ENCODE data around the gene RELN.

Gene RELN

GRCh38 chr7:103532955-103533354, 456.5 kb downstream of the RELN start:
- H3K9ac ChIP-seq (ENCODE audit: low read length): no peak overlapping the region
- no peak overlapping the region for H3K18ac ChIP-seq (ENCODE audit: low read length)
- H3K79me1 ChIP-seq (ENCODE audit: low read length): no peaks in the 10 kb centered on the region
- H3K27me3 ChIP-seq (ENCODE audit: insufficient read depth, low read length, poor library complexity): no peaks in the 10 kb centered on the region
- H3K56ac ChIP-seq (ENCODE audit: low read length): no peak overlapping the region
- no peak overlapping the region for H3K4ac ChIP-seq (ENCODE audit: low read depth, low read length)
- H3K27ac ChIP-seq (ENCODE audit: low read depth, low read length): no peak overlapping the region
- no peak overlapping the region for H2BK15ac ChIP-seq (replicated peaks; ENCODE audit: low read depth)
- no peak overlapping the region for H2BK120ac ChIP-seq (ENCODE audit: low read depth, low read length)
- no peak overlapping the region for H3K4me3 ChIP-seq (ENCODE audit: low read length)
- WGBS (ENCODE audit: extremely low coverage, insufficient coverage, low lambda C conversion rate): no CpG with 5 or more reads among the region's 5 CpGs
- no peak overlapping the region for H2AK5ac ChIP-seq (ENCODE audit: low read length)
- no peak overlapping the region for H3K4me2 ChIP-seq (ENCODE audit: low read length)
- H3K36me3 ChIP-seq (ENCODE audit: control insufficient read depth, insufficient read depth, low read length): no peaks in the 10 kb centered on the region
- H3K79me2 ChIP-seq (ENCODE audit: control insufficient read depth, insufficient read depth, low read length): no peaks in the 10 kb centered on the region
- no peak overlapping the region for H3K23ac ChIP-seq (ENCODE audit: low read length)
- no peaks in the 10 kb centered on the region for H3K4me1 ChIP-seq (ENCODE audit: control insufficient read depth, low read depth, low read length)
- DNase-seq: no peak
- no peak overlapping the region for H2BK5ac ChIP-seq (ENCODE audit: low read length)
- no peak overlapping the region for H4K8ac ChIP-seq (ENCODE audit: low read depth, low read length)
- no peak overlapping the region for H4K5ac ChIP-seq (ENCODE audit: low read length)

DNA sequence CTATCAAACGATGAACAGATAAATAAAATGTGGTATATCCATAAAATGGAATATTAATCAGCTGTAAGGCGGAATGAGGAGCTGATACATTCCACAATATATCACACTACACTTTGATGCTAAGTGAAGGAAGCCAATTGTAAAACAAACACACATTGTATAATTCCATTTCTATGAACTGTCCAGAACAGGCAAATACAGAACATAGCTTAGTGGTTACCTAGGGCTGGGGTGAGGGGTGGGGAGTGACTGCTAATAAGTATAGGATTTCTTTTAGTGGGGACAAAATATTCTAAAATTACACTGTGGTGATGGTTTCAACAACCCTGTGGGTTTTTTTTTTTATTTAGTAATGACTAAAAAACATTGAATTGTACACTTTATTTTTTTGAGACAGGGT, 461.3 kb downstream of the RELN start:
- H3K4me1 ChIP-seq (ENCODE audit: control insufficient read depth, low read depth, low read length): no peaks in the 10 kb centered on the region
- no peak overlapping the region for H2AK5ac ChIP-seq (ENCODE audit: low read length)
- H3K56ac ChIP-seq (ENCODE audit: low read length): no peak overlapping the region
- H2BK120ac ChIP-seq (ENCODE audit: low read depth, low read length): no peak overlapping the region
- H3K4ac ChIP-seq (ENCODE audit: low read depth, low read length): no peak overlapping the region
- DNase-seq: no peak
- no peaks in the 10 kb centered on the region for H3K79me1 ChIP-seq (ENCODE audit: low read length)
- H2BK15ac ChIP-seq (replicated peaks; ENCODE audit: low read depth): no peak overlapping the region
- no peak overlapping the region for H3K27ac ChIP-seq (ENCODE audit: low read depth, low read length)
- H4K5ac ChIP-seq (ENCODE audit: low read length): no peak overlapping the region
- no peak overlapping the region for H2BK5ac ChIP-seq (ENCODE audit: low read length)
- no peak overlapping the region for H3K9ac ChIP-seq (ENCODE audit: low read length)
- H3K79me2 ChIP-seq (ENCODE audit: control insufficient read depth, insufficient read depth, low read length): no peaks in the 10 kb centered on the region
- no CpG with 5 or more reads among the region's 2 CpGs for WGBS (ENCODE audit: extremely low coverage, insufficient coverage, low lambda C conversion rate)
- H4K8ac ChIP-seq (ENCODE audit: low read depth, low read length): no peak overlapping the region
- H3K36me3 ChIP-seq (ENCODE audit: control insufficient read depth, insufficient read depth, low read length): no peaks in the 10 kb centered on the region
- H3K4me2 ChIP-seq (ENCODE audit: low read length): no peak overlapping the region
- no peaks in the 10 kb centered on the region for H3K27me3 ChIP-seq (ENCODE audit: insufficient read depth, low read length, poor library complexity)
- H3K18ac ChIP-seq (ENCODE audit: low read length): no peak overlapping the region
- H3K4me3 ChIP-seq (ENCODE audit: low read length): no peak overlapping the region
- H3K23ac ChIP-seq (ENCODE audit: low read length): no peak overlapping the region

DNA sequence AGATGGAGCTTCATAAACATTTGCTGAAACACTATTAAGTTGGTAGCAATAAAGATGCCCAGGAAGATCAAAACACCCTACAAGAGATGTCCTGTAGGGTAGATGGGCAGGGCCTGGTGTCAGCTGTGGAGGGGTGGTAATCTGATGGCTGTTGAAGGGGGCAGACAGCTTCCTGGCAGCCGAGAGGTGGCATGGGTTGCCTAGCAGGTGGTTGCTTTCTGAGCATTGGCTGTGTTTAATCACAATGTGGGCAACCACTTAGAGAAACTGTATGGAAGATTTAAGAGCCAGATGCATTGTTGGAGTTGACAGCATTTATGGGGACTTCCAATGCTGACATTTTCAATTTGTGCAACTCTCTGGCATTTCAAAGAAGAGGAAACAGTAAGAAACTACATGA, 463.5 kb downstream of the RELN start:
- no peak overlapping the region for H2BK120ac ChIP-seq (ENCODE audit: low read depth, low read length)
- no peak overlapping the region for H3K4ac ChIP-seq (ENCODE audit: low read depth, low read length)
- H3K27me3 ChIP-seq (ENCODE audit: insufficient read depth, low read length, poor library complexity): no peaks in the 10 kb centered on the region
- H3K56ac ChIP-seq (ENCODE audit: low read length): no peak overlapping the region
- no peak overlapping the region for H3K23ac ChIP-seq (ENCODE audit: low read length)
- H4K5ac ChIP-seq (ENCODE audit: low read length): no peak overlapping the region
- no peak overlapping the region for H3K18ac ChIP-seq (ENCODE audit: low read length)
- H3K4me1 ChIP-seq (ENCODE audit: control insufficient read depth, low read depth, low read length): no peaks in the 10 kb centered on the region
- no peak overlapping the region for H4K8ac ChIP-seq (ENCODE audit: low read depth, low read length)
- WGBS (ENCODE audit: extremely low coverage, insufficient coverage, low lambda C conversion rate): no CpG with 5 or more reads among the region's 1 CpG
- H2BK5ac ChIP-seq (ENCODE audit: low read length): no peak overlapping the region
- H2BK15ac ChIP-seq (replicated peaks; ENCODE audit: low read depth): no peak overlapping the region
- no peak for DNase-seq
- H3K4me3 ChIP-seq (ENCODE audit: low read length): no peak overlapping the region
- no peaks in the 10 kb centered on the region for H3K79me1 ChIP-seq (ENCODE audit: low read length)
- H3K4me2 ChIP-seq (ENCODE audit: low read length): no peak overlapping the region
- H3K79me2 ChIP-seq (ENCODE audit: control insufficient read depth, insufficient read depth, low read length): no peaks in the 10 kb centered on the region
- H2AK5ac ChIP-seq (ENCODE audit: low read length): no peak overlapping the region
- no peak overlapping the region for H3K27ac ChIP-seq (ENCODE audit: low read depth, low read length)
- H3K9ac ChIP-seq (ENCODE audit: low read length): no peak overlapping the region
- no peaks in the 10 kb centered on the region for H3K36me3 ChIP-seq (ENCODE audit: control insufficient read depth, insufficient read depth, low read length)

DNA sequence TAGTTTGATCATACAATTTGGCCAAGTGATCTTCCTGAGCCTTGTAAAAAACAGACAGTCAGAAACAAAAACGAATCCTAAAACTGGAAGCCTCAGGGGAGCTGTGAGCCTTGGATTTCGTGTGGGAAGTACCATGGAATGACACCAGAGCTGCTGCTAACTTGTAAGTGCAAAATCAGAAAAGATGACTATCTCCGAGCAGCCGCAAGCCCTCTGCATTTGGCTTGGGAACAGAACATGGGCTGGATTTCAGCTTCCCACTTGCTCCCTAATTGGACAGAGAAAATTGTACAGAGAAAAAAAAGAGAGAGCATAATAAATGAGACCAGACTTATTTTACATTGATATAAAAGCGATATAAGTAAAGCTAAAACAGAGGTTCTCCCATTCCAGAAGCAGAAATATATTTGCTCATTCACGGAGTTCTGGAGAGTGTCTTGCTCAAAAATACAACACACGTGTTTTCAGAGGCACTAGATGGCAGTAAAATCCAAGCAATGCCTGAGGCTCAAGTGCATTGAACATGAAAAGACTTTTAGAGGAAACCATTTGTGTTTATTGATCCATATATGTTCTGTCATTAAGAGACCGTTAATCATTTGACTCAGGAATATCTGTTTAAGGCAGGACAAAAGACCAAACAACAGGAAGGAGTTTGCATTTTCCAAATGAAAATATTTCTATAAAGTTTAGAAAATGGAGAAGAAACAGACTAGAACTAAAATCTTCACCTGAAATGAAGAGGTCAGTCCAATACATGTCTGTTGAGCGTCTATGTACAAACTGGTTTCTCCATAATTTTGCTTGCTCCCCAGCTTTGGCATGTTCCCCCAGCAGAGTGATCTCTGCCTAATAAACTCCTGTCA, 465.2 kb downstream of the RELN start:
- DNase-seq: peak; percentile 51

GRCh38 chr7:103521937-103522336, 467.5 kb downstream of the RELN start:
- H3K27me3 ChIP-seq (ENCODE audit: insufficient read depth, low read length, poor library complexity): no peaks in the 10 kb centered on the region
- H3K79me1 ChIP-seq (ENCODE audit: low read length): no peaks in the 10 kb centered on the region
- H3K56ac ChIP-seq (ENCODE audit: low read length): no peak overlapping the region
- H2BK5ac ChIP-seq (ENCODE audit: low read length): no peak overlapping the region
- H4K5ac ChIP-seq (ENCODE audit: low read length): no peak overlapping the region
- H3K36me3 ChIP-seq (ENCODE audit: control insufficient read depth, insufficient read depth, low read length): no peaks in the 10 kb centered on the region
- no peak overlapping the region for H3K4me2 ChIP-seq (ENCODE audit: low read length)
- no peak for DNase-seq
- no peaks in the 10 kb centered on the region for H3K79me2 ChIP-seq (ENCODE audit: control insufficient read depth, insufficient read depth, low read length)
- no peak overlapping the region for H4K8ac ChIP-seq (ENCODE audit: low read depth, low read length)
- H3K4ac ChIP-seq (ENCODE audit: low read depth, low read length): no peak overlapping the region
- H3K18ac ChIP-seq (ENCODE audit: low read length): no peak overlapping the region
- no peak overlapping the region for H2BK15ac ChIP-seq (replicated peaks; ENCODE audit: low read depth)
- no peak overlapping the region for H2BK120ac ChIP-seq (ENCODE audit: low read depth, low read length)
- no peaks in the 10 kb centered on the region for H3K4me1 ChIP-seq (ENCODE audit: control insufficient read depth, low read depth, low read length)
- no peak overlapping the region for H3K9ac ChIP-seq (ENCODE audit: low read length)
- H3K23ac ChIP-seq (ENCODE audit: low read length): no peak overlapping the region
- H3K27ac ChIP-seq (ENCODE audit: low read depth, low read length): no peak overlapping the region
- H3K4me3 ChIP-seq (ENCODE audit: low read length): no peak overlapping the region
- H2AK5ac ChIP-seq (ENCODE audit: low read length): no peak overlapping the region
- no CpG with 5 or more reads among the region's 6 CpGs for WGBS (ENCODE audit: extremely low coverage, insufficient coverage, low lambda C conversion rate)

More for the DNA sequence above, 465.2 kb downstream of the RELN start:
- no peak overlapping the region for H3K23ac ChIP-seq (ENCODE audit: low read length)
- no peak overlapping the region for H2AK5ac ChIP-seq (ENCODE audit: low read length)
- H3K79me1 ChIP-seq (ENCODE audit: low read length): no peaks in the 10 kb centered on the region
- no peak overlapping the region for H3K18ac ChIP-seq (ENCODE audit: low read length)
- H3K4me3 ChIP-seq (ENCODE audit: low read length): no peak overlapping the region
- H3K79me2 ChIP-seq (ENCODE audit: control insufficient read depth, insufficient read depth, low read length): no peaks in the 10 kb centered on the region
- no CpG with 5 or more reads among the region's 9 CpGs for WGBS (ENCODE audit: extremely low coverage, insufficient coverage, low lambda C conversion rate)
- no peak overlapping the region for H3K4me2 ChIP-seq (ENCODE audit: low read length)
- H4K5ac ChIP-seq (ENCODE audit: low read length): no peak overlapping the region
- H3K36me3 ChIP-seq (ENCODE audit: control insufficient read depth, insufficient read depth, low read length): no peaks in the 10 kb centered on the region
- no peak overlapping the region for H3K9ac ChIP-seq (ENCODE audit: low read length)
- no peak overlapping the region for H3K27ac ChIP-seq (ENCODE audit: low read depth, low read length)
- H3K4ac ChIP-seq (ENCODE audit: low read depth, low read length): no peak overlapping the region
- H2BK15ac ChIP-seq (replicated peaks; ENCODE audit: low read depth): no peak overlapping the region
- H2BK5ac ChIP-seq (ENCODE audit: low read length): no peak overlapping the region
- no peak overlapping the region for H4K8ac ChIP-seq (ENCODE audit: low read depth, low read length)
- no peak overlapping the region for H3K56ac ChIP-seq (ENCODE audit: low read length)
- no peaks in the 10 kb centered on the region for H3K4me1 ChIP-seq (ENCODE audit: control insufficient read depth, low read depth, low read length)
- no peak overlapping the region for H2BK120ac ChIP-seq (ENCODE audit: low read depth, low read length)
- H3K27me3 ChIP-seq (ENCODE audit: insufficient read depth, low read length, poor library complexity): no peaks in the 10 kb centered on the region
